ENCODE data around the gene STK17B. TPM values are rescaled to one million over a fixed set of nuclear protein-coding genes. Genes with fewer than 3 reads are reported as not detected.

STK17B gene
- total and polyA plus RNA-seq, 2 of the 8 experiments (the other 6 are each of a cell fraction or from before 2014, with no cell fraction given) = 1.8 to 10.5 TPM

- H4K91ac ChIP-seq (replicated peaks; ENCODE audit: insufficient read length, low read length) = no peak overlapping the region
- no peak overlapping the region for H4K8ac ChIP-seq (ENCODE audit: extremely low read depth, insufficient read depth, low read length)
- H3K79me2 ChIP-seq (ENCODE audit: control insufficient read depth in 1 of 2, insufficient read depth in 2 of 2, low read length in 2 of 2) = no peaks in the 10 kb centered on the region; a peak in 1 of 4 replicates
- WGBS, 2 experiments (ENCODE audit: extremely low coverage in 1 of 2, insufficient coverage in 1 of 2, insufficient read length in 1 of 2, insufficient replicate concordance in 2 of 2, low coverage in 1 of 2, low lambda C conversion rate in 2 of 2, missing lambda C conversion rate in 1 of 2) = 43% methylated on average over 2 of the region's 2 CpGs; no CpG with 5 or more reads in 1 of the 2 experiments
- no peak overlapping the region for H2BK15ac ChIP-seq (ENCODE audit: low read length)
- no peak overlapping the region for H2AFZ ChIP-seq (ENCODE audit: low read length)
- no peak overlapping the region for H2AK5ac ChIP-seq (ENCODE audit: low read depth, low read length)
- H3K4me1 ChIP-seq (replicated peaks in 1 of 4; ENCODE audit: control insufficient read depth in 3 of 4, insufficient read depth in 4 of 4, low read length in 3 of 4) = peaks cover 0 to 6% (median 0%) of the 10 kb centered on the region in 4 experiments; a peak in 1 of 7 replicates
- no peaks in the 10 kb centered on the region for H4K20me1 ChIP-seq (replicated peaks in 1 of 2; ENCODE audit: control insufficient read depth in 1 of 2, insufficient read depth in 2 of 2, low read length in 2 of 2)
- H3K27ac ChIP-seq (ENCODE audit: low read depth, low read length) = no peak overlapping the region
- H2BK12ac ChIP-seq (ENCODE audit: low read depth, low read length) = no peak overlapping the region
- no peaks in the 10 kb centered on the region for H3K27me3 ChIP-seq (replicated peaks in 1 of 4; ENCODE audit: control insufficient read depth in 3 of 4, extremely low read depth in 1 of 4, insufficient read depth in 3 of 4, low read length in 3 of 4)
- H3K4ac ChIP-seq (replicated peaks; ENCODE audit: insufficient read length, low read depth, low read length) = no peak overlapping the region
- H4K5ac ChIP-seq (ENCODE audit: insufficient read length, low read depth, low read length) = no peak overlapping the region
- FAIRE-seq (no peak), DNase-seq (ENCODE audit: low read depth in 1 of 2, low spot score in 2 of 2) (no peak)
- H3K23ac ChIP-seq (ENCODE audit: insufficient read length) = no peak overlapping the region
- no peak overlapping the region for H3K4me3 ChIP-seq (ENCODE audit: extremely low read depth in 1 of 4, insufficient read depth in 2 of 4, low read depth in 3 of 4, low read length in 4 of 4)
- H3K56ac ChIP-seq (replicated peaks; ENCODE audit: insufficient read length, low read depth, low read length) = no peak overlapping the region
- H3K9me3 ChIP-seq (ENCODE audit: insufficient read depth in 2 of 2, low read depth in 1 of 2, low read length in 1 of 2) = no peaks in the 10 kb centered on the region; a peak in 1 of 4 replicates
- no peak overlapping the region for H2BK120ac ChIP-seq (replicated peaks; ENCODE audit: low read depth, low read length)
- no peak overlapping the region for H3K9ac ChIP-seq (replicated peaks in 1 of 4; ENCODE audit: extremely low read depth in 1 of 4, low read depth in 3 of 4, low read length in 3 of 4)
- H2BK20ac ChIP-seq (ENCODE audit: low read length) = no peak overlapping the region
- no peak overlapping the region for H3K18ac ChIP-seq (ENCODE audit: extremely low read depth, low read length)
- peaks cover 0 to 15% (median 6%) of the 10 kb centered on the region in 4 experiments; a peak in 2 of 8 replicates for H3K36me3 ChIP-seq (ENCODE audit: control insufficient read depth in 2 of 4, insufficient read depth in 4 of 4, low read length in 3 of 4)
- ChIA-PET POLR2A (ENCODE audit: partially characterized antibody) (no interaction called here), CTCF (ENCODE audit: partially characterized antibody) (no interaction called here)
- H3K79me1 ChIP-seq (ENCODE audit: low read depth, low read length) = no peaks in the 10 kb centered on the region
- no peak for TF ChIP-seq FOSL1 (IDR thresholded peaks at IDR 0.05; ENCODE audit: insufficient read depth, low read depth, low read length)
- H2BK5ac ChIP-seq (ENCODE audit: low read depth, low read length) = no peak overlapping the region
- no peak overlapping the region for H3K14ac ChIP-seq (ENCODE audit: insufficient read length)
- no peak overlapping the region for H3K4me2 ChIP-seq (ENCODE audit: insufficient read depth in 1 of 2, low read depth in 2 of 2, low read length in 2 of 2)
- H3K23me2 ChIP-seq (ENCODE audit: low read depth, low read length) = no peaks in the 10 kb centered on the region
Observed at GRCh38 chr2:196155575-196155974, 15.8 kb downstream of the STK17B start.

Measured in H1 (cell line).